GM21619 (cell line): ENCODE measurements around the gene CSTB.

ENCODE experiments used
- ATAC-seq: cut with Tn5 transposase; IDR thresholded peaks from one replicate; pipeline ENCODE4 v1.9.1; 2021; ENCODE audit not compliant: unreplicated experiment

Gene CSTB

GRCh38 chr21:43733529-43734071, 42.5 kb downstream of the CSTB start:
- ATAC-seq: no peak

- no peak for ATAC-seq
Observed at GRCh38 chr21:43733060-43733459, 43.0 kb downstream of the CSTB start.

GRCh38 chr21:43731891-43732711, 44.0 kb downstream of the CSTB start:
- no peak for ATAC-seq

- ATAC-seq: no peak
Observed at GRCh38 chr21:43731476-43731875, 44.6 kb downstream of the CSTB start.

DNA sequence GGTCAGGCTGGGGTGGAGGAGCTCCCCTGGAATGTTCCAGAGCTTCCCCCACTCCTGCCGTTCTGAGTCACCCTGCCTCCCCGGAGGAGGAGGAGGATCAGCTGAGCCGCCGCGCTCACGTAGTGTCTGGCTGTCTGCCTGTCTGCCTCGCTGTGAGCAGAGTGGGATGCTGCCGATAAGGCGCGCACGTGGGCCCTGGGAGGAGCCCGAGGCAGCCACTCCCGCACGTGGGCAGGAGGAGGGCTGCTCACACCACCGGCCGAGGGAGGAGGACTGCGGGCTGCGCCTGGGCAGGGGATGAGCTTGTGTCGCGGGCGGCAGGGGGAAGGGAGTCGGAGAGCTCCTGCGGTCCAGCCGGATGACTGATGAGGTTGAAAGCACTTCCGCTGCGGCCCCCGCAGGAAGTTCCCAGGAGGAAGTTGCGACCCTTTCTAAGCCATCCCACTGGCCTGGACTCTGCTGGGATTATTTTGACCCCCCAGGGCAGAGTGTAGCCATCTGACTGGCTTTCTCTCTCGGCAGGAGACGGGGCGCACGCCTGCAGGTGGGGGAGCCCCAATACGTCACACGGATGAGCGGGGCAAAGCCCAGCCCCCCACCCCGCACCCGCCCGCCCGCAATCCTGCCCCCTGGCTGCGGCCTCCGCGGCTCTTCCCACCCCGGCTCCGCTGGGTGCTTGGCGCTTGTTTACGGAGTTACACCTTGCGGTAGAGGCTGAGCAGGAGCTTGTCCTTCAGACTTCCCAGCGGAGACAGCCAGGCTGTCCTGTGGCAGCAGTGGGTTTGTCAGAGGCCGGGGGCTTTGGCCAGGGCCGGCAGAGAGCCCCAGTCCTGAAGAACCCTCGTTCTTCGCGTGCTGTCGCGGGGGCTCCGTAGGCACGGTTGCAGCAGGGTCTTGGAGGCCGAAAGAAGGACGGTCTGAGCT, 47.4 kb downstream of the CSTB start:
- ATAC-seq: peak; percentile 63

GRCh38 chr21:43728154-43728466, 48.0 kb downstream of the CSTB start:
- peak; percentile 5 for ATAC-seq

GRCh38 chr21:43727519-43728153, 48.5 kb downstream of the CSTB start:
- ATAC-seq: no peak

- no peak for ATAC-seq
Observed at GRCh38 chr21:43726686-43727518, 49.2 kb downstream of the CSTB start.
